Measurements from ENCODE around the gene C3orf49.

DNA sequence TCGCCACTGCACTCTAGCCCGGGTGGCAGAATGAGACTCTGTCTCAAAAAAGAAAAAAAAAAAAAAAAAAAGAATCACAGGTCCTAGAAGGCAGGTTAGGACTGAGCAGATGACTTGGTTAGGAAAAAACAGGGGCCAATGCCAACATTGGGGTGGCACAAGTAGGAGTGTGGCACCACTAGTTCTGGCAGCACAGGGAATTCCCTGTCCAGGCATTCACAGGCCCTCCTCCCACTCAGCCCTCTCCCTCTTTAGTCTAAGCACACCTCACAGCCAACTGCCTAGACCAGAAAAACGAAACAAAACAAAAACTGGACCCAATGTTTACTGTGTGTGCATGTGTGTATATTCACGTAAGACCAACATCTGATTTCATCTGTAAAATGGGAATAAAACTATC, 34.0 kb downstream of the C3orf49 start:
- TF ChIP-seq, protein P1, sequence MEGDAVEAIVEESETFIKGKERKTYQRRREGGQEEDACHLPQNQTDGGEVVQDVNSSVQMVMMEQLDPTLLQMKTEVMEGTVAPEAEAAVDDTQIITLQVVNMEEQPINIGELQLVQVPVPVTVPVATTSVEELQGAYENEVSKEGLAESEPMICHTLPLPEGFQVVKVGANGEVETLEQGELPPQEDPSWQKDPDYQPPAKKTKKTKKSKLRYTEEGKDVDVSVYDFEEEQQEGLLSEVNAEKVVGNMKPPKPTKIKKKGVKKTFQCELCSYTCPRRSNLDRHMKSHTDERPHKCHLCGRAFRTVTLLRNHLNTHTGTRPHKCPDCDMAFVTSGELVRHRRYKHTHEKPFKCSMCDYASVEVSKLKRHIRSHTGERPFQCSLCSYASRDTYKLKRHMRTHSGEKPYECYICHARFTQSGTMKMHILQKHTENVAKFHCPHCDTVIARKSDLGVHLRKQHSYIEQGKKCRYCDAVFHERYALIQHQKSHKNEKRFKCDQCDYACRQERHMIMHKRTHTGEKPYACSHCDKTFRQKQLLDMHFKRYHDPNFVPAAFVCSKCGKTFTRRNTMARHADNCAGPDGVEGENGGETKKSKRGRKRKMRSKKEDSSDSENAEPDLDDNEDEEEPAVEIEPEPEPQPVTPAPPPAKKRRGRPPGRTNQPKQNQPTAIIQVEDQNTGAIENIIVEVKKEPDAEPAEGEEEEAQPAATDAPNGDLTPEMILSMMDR (IDR thresholded peaks at IDR 0.05) = no peak
- TF ChIP-seq EP300 (IDR thresholded peaks at IDR 0.05) = no peak

Measured in tibial nerve (tissue), 4 donors.